Subcutaneous adipose tissue (tissue), 4 donors: ENCODE measurements around the gene EDDM13. TPM values are rescaled to one million over a fixed set of nuclear protein-coding genes. Genes with fewer than 3 reads are reported as not detected.

ENCODE experiments used
- total RNA-seq, 4 donors: library from RNA; depleted of rRNA; stranded (reverse); fragments of >200 nt; gene quantifications; one replicate each; pipeline ENCODE4 v1.1.0, GENCODE V29; 2016
- TF ChIP-seq, protein P1 (sequence below): fragments of 450-650 bp; IDR thresholded peaks from one replicate; pipeline ENCODE4 v1.5.1; 2016; ENCODE audit warnings: low read depth, mild to moderate bottlenecking, control low read depth, antibody characterized with exemption, moderate library complexity

EDDM13 gene
- total RNA-seq, 4 donors from 2014 or later, result 2.3 TPM; not detected in 3

DNA sequence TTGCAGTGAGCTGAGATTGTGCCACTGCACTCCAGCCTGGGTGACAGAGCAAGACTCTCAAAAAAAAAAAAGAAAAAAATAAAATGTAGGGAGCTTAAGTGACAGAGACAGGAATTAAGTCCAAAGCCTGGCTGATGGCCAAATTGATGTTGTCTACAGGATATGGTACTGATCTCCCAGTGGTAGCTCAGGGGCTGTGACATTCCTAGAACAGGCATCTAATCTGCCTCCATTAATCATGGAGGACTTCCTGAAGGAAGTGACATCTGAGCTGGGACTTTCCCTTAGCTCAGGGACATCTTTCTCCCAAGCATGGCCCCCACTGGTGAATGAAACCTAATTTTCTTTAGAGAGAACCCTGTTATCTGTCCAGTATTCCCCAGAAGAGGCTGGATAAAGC lies 11.4 kb upstream of the EDDM13 start:
- TF ChIP-seq, protein P1, sequence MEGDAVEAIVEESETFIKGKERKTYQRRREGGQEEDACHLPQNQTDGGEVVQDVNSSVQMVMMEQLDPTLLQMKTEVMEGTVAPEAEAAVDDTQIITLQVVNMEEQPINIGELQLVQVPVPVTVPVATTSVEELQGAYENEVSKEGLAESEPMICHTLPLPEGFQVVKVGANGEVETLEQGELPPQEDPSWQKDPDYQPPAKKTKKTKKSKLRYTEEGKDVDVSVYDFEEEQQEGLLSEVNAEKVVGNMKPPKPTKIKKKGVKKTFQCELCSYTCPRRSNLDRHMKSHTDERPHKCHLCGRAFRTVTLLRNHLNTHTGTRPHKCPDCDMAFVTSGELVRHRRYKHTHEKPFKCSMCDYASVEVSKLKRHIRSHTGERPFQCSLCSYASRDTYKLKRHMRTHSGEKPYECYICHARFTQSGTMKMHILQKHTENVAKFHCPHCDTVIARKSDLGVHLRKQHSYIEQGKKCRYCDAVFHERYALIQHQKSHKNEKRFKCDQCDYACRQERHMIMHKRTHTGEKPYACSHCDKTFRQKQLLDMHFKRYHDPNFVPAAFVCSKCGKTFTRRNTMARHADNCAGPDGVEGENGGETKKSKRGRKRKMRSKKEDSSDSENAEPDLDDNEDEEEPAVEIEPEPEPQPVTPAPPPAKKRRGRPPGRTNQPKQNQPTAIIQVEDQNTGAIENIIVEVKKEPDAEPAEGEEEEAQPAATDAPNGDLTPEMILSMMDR, result no peak

DNA sequence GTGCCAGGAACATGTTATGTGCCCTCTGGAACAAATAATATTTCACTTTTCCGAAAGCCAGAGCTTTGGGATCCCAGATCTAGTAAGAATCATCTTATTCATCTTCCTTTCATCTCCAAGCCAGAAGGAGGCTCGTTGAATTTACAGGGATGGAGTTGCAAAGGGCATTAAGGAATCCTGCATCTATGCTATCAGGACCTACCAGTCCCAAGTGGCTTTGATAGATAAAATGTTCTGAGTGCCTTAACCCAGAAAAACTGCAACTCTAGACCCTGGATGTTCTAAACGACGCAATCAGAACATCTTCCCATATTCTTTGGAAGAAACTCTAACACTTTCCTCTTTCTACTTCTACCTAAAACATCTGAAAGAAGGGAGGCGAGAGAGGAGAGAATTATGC lies 9.2 kb upstream of the EDDM13 start:
- TF ChIP-seq, protein P1, result no peak

DNA sequence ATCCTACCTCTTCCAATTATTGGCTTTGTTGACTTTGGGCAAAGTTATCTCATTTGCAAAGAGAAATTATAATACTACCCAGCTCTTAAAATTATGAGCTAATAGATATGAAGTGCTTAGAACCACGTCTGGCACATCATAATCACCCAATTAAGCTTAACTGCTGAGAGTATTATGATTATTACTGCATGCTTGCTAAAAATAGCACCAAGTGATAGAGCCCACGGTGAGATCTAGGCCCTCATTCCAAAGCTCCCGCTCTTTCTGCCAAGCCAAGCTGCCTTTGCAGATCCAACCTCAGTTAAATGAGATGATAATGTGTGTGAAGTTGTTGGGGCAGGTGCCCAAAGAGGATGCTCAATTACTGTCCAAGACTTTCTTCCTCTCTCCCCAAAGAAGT lies 6.5 kb upstream of the EDDM13 start:
- TF ChIP-seq, protein P1, result no peak

DNA sequence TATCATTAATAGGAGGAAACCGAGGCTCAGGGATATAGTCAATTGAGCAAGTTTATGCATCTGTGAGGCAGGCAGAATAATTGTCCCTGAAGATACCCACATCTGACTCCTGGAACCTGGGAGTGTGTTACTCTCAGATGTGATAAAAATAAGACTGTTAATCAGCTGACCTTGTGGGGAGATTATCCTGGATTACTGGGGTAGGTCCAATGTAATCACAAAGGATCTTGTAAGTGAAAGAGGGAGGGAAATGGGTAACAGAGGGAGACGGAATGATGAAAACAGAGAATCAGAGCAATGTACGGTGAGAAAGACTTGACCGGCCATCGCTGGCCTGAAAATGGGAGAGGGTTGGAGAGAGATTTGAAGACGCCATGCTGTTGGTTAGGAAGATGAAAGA lies 3.2 kb upstream of the EDDM13 start:
- TF ChIP-seq, protein P1, result no peak

DNA sequence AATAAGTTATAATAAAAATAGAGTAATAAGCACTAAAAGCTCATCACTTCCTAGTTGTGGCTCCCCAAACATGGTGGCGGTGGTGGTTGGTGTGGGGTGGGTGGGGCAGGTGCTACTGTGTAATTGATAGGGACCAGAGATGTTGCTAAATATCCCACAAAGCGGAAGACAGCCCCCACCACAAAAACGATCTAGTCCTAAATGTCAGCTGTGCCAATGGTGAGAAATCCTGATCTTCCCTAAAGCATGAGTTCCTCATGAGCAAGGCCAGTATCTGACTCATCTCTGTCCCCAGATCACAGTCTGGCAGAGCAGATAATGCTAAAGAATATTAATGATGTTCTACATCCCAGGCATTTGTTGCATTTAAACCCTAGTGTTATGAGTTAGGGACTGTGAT lies 1.9 kb upstream of the EDDM13 start:
- TF ChIP-seq, protein P1, result no peak

DNA sequence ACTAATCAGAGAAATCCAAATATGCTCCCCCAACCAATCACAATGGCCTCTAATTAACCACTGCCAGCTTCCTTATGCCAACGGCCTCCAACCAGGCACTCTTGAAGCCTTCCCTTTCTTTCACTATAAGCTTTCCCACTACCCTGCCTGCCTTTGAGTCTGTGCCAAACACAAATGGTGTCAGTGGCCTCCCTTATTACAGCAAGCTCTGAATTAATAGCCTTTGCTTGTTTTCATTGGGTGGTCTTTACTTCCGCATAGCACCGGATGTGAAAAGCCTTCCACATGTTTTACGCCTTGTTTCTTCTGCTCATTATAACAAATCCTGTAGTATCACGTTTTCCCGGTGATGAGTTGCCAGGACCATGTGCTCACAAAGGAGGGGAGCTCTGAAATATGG lies 1.4 kb upstream of the EDDM13 start:
- TF ChIP-seq, protein P1, result no peak

DNA sequence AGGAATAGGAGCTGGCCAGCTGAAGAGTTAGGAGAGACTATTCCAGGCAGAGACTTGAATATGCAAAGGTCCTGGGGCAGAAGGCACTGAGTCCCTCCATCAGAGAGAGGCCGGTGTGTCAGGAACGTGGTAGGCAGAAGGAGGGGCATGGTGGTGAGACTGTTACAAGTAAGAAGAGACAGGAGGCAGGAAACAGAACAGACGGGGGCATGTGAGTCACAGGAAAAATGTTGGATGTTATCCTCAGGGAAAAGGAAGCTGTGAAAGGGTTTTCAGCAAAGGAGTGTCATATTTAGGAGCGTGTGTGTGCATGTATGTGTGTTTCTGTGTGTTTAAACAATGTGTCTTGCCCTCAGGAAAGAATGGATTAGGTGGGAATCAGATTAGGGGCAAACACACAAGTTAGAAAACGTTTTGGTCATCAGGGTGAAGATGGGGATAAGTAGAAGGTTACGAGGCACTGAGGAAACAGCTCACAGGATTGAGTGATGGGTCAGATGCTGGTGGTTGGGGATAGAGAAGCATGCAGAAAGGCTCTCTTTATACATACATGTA lies 1.1 kb downstream of the EDDM13 start:
- TF ChIP-seq, protein P1, result no peak
